GM21528 (cell line): ENCODE data around the gene COL25A1.

ENCODE experiments used
- ATAC-seq: cut with Tn5 transposase; IDR thresholded peaks from one replicate; pipeline ENCODE4 v1.9.1; 2021; ENCODE audit warnings: mild to moderate bottlenecking, moderate library complexity; ENCODE audit not compliant: unreplicated experiment, low FRiP score

Gene COL25A1

GRCh38 chr4:109216085-109216696 is 86.3 kb downstream of the COL25A1 start:
- ATAC-seq: no peak

GRCh38 chr4:109215506-109215905 is 87.0 kb downstream of the COL25A1 start:
- ATAC-seq: no peak

GRCh38 chr4:109214622-109215301 is 87.7 kb downstream of the COL25A1 start:
- no peak for ATAC-seq

GRCh38 chr4:109213056-109213455 is 89.4 kb downstream of the COL25A1 start:
- ATAC-seq: no peak

GRCh38 chr4:109211671-109212070 is 90.8 kb downstream of the COL25A1 start:
- ATAC-seq: no peak

GRCh38 chr4:109209647-109210046 is 92.8 kb downstream of the COL25A1 start:
- no peak for ATAC-seq

GRCh38 chr4:109207898-109208297 is 94.6 kb downstream of the COL25A1 start:
- ATAC-seq: no peak

GRCh38 chr4:109207061-109207460 is 95.4 kb downstream of the COL25A1 start:
- no peak for ATAC-seq

- ATAC-seq: no peak
These were observed 95.8 kb downstream of the COL25A1 start for GRCh38 chr4:109206620-109207019.

- ATAC-seq: no peak
These were observed 97.3 kb downstream of the COL25A1 start for GRCh38 chr4:109205186-109205585.

- ATAC-seq: no peak
These were observed 102.9 kb downstream of the COL25A1 start for GRCh38 chr4:109199585-109199984.

- ATAC-seq: no peak
These were observed 106.8 kb downstream of the COL25A1 start for GRCh38 chr4:109195646-109196045.

GRCh38 chr4:109191216-109191615 is 111.2 kb downstream of the COL25A1 start:
- ATAC-seq: no peak

GRCh38 chr4:109186458-109186945 is 116.0 kb downstream of the COL25A1 start:
- ATAC-seq: no peak

GRCh38 chr4:109185951-109186350 is 116.5 kb downstream of the COL25A1 start:
- no peak for ATAC-seq

- ATAC-seq: no peak
These were observed 116.9 kb downstream of the COL25A1 start for GRCh38 chr4:109185548-109185947.

- no peak for ATAC-seq
These were observed 117.9 kb downstream of the COL25A1 start for GRCh38 chr4:109184491-109184961.

- ATAC-seq: no peak
These were observed 118.4 kb downstream of the COL25A1 start for GRCh38 chr4:109183931-109184490.

GRCh38 chr4:109182696-109183095 is 119.8 kb downstream of the COL25A1 start:
- no peak for ATAC-seq

GRCh38 chr4:109179061-109179460 is 123.4 kb downstream of the COL25A1 start:
- ATAC-seq: no peak

- ATAC-seq: no peak
These were observed 125.2 kb downstream of the COL25A1 start for GRCh38 chr4:109177096-109177810.
